Upper lobe of left lung (tissue), 6 donors: ENCODE measurements around the gene CEP120. TPM values are rescaled to one million over a fixed set of nuclear protein-coding genes. Genes with fewer than 3 reads are reported as not detected.

Experiments
- ATAC-seq, 2 donors: fragments of 200-7000 bp; cut with Tn5 transposase; one replicate each; pipeline ENCODE4 v1.9.1; 2022; ENCODE audit warnings: mild to moderate bottlenecking in 2 of 2, moderate library complexity in 2 of 2; ENCODE audit not compliant: low FRiP score in 2 of 2
- DNase-seq, 2 donors: peaks; one replicate each; pipeline ENCODE4 v3.0.0-alpha.2; 2019 to 2020
- H3K27ac ChIP-seq, 4 donors: fragments of 200-600 bp; sonication (generic); one replicate each; pipeline ENCODE4 v1.5.1; 2016 to 2019
- H3K27me3 ChIP-seq, 4 donors: fragments of 200-600 bp; sonication (generic); one replicate each; pipeline ENCODE4 v1.5.1; 2017 to 2019
- H3K36me3 ChIP-seq, 4 donors: fragments of 200-600 bp; sonication (generic); one replicate each; pipeline ENCODE4 v1.5.1; 2016 to 2019
- H3K4me1 ChIP-seq, 4 donors: fragments of 200-600 bp; sonication (generic); one replicate each; pipeline ENCODE4 v1.5.1; 2018 to 2019
- H3K4me3 ChIP-seq, 4 donors: fragments of 200-600 bp; sonication (generic); one replicate each; pipeline ENCODE4 v1.5.1; 2017 to 2019; ENCODE audit warnings: mild to moderate bottlenecking in 2 of 4, moderate library complexity in 1 of 4
- H3K9me3 ChIP-seq, 4 donors: fragments of 200-600 bp; sonication (generic); one replicate each; pipeline ENCODE4 v1.5.1; 2018 to 2019
- CTCF ChIP-seq, 6 experiments: fragments of 450-650 bp in 4 of 6; fragments of 200-600 bp in 2 of 6; sonication (generic) in 2 of 6; IDR thresholded peaks; one replicate each; pipeline ENCODE4 v1.5.1; 2016 to 2019; ENCODE audit warnings: antibody characterized with exemption in 6 of 6
- EP300 ChIP-seq, 4 donors: sonication (generic); formaldehyde crosslinking; IDR thresholded peaks; one replicate each; pipeline ENCODE4 v1.5.1; 2017; ENCODE audit warnings: antibody characterized with exemption in 4 of 4, control low read depth in 2 of 4
- POLR2A ChIP-seq, 4 donors: fragments of 450-650 bp; IDR thresholded peaks; one replicate each; pipeline ENCODE4 v1.5.1; 2016 to 2017; ENCODE audit warnings: antibody characterized with exemption in 4 of 4, mild to moderate bottlenecking in 2 of 4
- POLR2AphosphoS5 ChIP-seq, 2 donors: sonication (generic); formaldehyde crosslinking; IDR thresholded peaks; one replicate each; pipeline ENCODE4 v1.5.1; 2017; ENCODE audit warnings: antibody characterized with exemption in 2 of 2
- WGBS, 2 donors: methylation state at CpG; one replicate each; pipeline ENCODE4 v1.1.5; 2017 to 2018; 5-methylcytosine and 5-hydroxymethylcytosine counted together
- total RNA-seq, 6 donors: library from RNA; depleted of rRNA in 4 of 6; stranded (reverse); fragments of >200 nt in 4 of 6; gene quantifications; one replicate each; pipeline versions ENCODE4 v1.1.0 to v1.2.1, GENCODE V29; 2016 to 2021
- donor health status: DM: no; HTN: no; CAD: no; lungs with moderate emphysema.
- donor health status: DM: no; HTN: yes; CAD: no; lungs with severe emphysema.

The CEP120 gene
- total RNA-seq, 6 donors from 2014 or later = 13.2 to 43.0 (median 22.1) TPM

GRCh38 chr5:123371575-123372179 lies 51.5 kb downstream of the CEP120 start:
- ATAC-seq = no peak
- peak in 1 of 2 donors; percentile 35 for DNase-seq
- Histone ChIP-seq H3K27ac (no peak overlapping the region), H3K4me1 (no peaks in the 10 kb centered on the region), H3K27me3 (no peaks in the 10 kb centered on the region), H3K4me3 (no peak overlapping the region), H3K36me3 (peaks cover 0 to 69% (median 12%) of the 10 kb centered on the region in 4 donors), H3K9me3 (no peaks in the 10 kb centered on the region)
- TF ChIP-seq CTCF (IDR thresholded peaks at IDR 0.05) (peak in 5 of 6 experiments; percentile 6 to 38 (median 36)), EP300 (IDR thresholded peaks at IDR 0.05) (no peak)
- WGBS, 2 donors = 89 to 98% methylated on average over 4 of the region's 4 CpGs

DNA sequence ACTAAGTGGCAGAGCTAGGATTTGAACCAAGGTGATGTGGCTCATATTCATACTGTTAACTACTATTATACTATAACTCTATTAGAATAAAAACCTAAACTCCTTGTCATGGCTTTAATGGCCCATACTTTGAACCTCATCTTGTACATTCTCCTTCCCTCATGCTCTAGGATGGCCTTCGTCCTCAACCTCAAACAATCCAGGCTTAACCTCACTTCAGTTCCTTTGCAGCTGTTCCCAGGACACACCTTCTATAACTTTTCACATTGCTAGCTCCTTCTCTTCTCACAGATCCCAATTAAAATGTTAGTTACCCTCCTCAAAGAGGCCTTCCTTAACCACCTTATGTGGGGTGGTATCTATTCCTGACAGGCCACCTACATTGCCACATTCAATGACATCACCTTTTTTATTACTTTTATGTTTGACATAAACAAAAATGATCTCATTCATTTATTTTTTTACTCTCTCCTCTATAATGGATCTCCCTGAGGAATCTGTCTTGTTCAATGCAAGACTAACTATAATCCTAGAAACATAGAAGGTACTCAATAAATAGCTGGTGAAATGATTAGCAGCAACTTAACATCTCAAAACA lies 53.7 kb downstream of the CEP120 start:
- ATAC-seq = no peak

GRCh38 chr5:123367739-123368138 lies 55.5 kb downstream of the CEP120 start:
- ATAC-seq = no peak
- 81 to 93% methylated on average over 1 of the region's 1 CpG for WGBS, 2 donors

More for the DNA sequence above, 53.7 kb downstream of the CEP120 start:
- Histone ChIP-seq H3K27ac (no peak overlapping the region), H3K4me3 (no peak overlapping the region), H3K36me3 (peaks cover 0 to 47% (median 2%) of the 10 kb centered on the region in 4 donors), H3K27me3 (no peaks in the 10 kb centered on the region), H3K9me3 (no peaks in the 10 kb centered on the region), H3K4me1 (no peaks in the 10 kb centered on the region)
- no peak for TF ChIP-seq POLR2AphosphoS5 (IDR thresholded peaks at IDR 0.05)
- TF ChIP-seq POLR2A (IDR thresholded peaks at IDR 0.05) = no peak
- TF ChIP-seq CTCF (IDR thresholded peaks at IDR 0.05) = no peak
- TF ChIP-seq EP300 (IDR thresholded peaks at IDR 0.05) = no peak
- whole genome bisulfite sequencing, 2 donors = 92 to 100% methylated on average over 1 of the region's 1 CpG
- no peak for DNase-seq

GRCh38 chr5:123365156-123365555 lies 58.0 kb downstream of the CEP120 start:
- peaks cover 0 to 2% (median 0%) of the 10 kb centered on the region in 4 donors for H3K4me1 ChIP-seq
- DNase-seq (no peak), ATAC-seq (no peak)
- TF ChIP-seq POLR2A (IDR thresholded peaks at IDR 0.05) (no peak), CTCF (IDR thresholded peaks at IDR 0.05) (no peak), POLR2AphosphoS5 (IDR thresholded peaks at IDR 0.05) (no peak), EP300 (IDR thresholded peaks at IDR 0.05) (no peak)
- H3K27me3 ChIP-seq = no peaks in the 10 kb centered on the region
- H3K9me3 ChIP-seq = no peaks in the 10 kb centered on the region
- no peak overlapping the region for H3K27ac ChIP-seq
- 77 to 78% methylated on average over 1 of the region's 1 CpG for WGBS, 2 donors
- peaks cover 0 to 18% (median 0%) of the 10 kb centered on the region in 4 donors for H3K36me3 ChIP-seq
- no peak overlapping the region for H3K4me3 ChIP-seq

More at GRCh38 chr5:123367739-123368138, 55.5 kb downstream of the CEP120 start:
- H3K36me3 ChIP-seq = peaks cover 0 to 33% (median 0%) of the 10 kb centered on the region in 4 donors
- no peaks in the 10 kb centered on the region for H3K4me1 ChIP-seq
- no peaks in the 10 kb centered on the region for H3K27me3 ChIP-seq
- no peak overlapping the region for H3K4me3 ChIP-seq
- no peaks in the 10 kb centered on the region for H3K9me3 ChIP-seq
- no peak overlapping the region for H3K27ac ChIP-seq
- no peak for DNase-seq
- TF ChIP-seq POLR2A (IDR thresholded peaks at IDR 0.05) = no peak
- peak in 1 of 6 experiments; percentile 9 for TF ChIP-seq CTCF (IDR thresholded peaks at IDR 0.05)
